ENCODE data around the gene MED8. TPM values are rescaled to one million over a fixed set of nuclear protein-coding genes. Genes with fewer than 3 reads are reported as not detected.
A peak's percentile ranks its signal among the peaks of the same experiment; 100 is the strongest.

MED8 gene
- total and polyA plus RNA-seq, 9 of the 15 experiments (the other 6 are each of a cell fraction or from before 2014, with no cell fraction given), result 23.0 to 120 (median 56.4) TPM

DNA sequence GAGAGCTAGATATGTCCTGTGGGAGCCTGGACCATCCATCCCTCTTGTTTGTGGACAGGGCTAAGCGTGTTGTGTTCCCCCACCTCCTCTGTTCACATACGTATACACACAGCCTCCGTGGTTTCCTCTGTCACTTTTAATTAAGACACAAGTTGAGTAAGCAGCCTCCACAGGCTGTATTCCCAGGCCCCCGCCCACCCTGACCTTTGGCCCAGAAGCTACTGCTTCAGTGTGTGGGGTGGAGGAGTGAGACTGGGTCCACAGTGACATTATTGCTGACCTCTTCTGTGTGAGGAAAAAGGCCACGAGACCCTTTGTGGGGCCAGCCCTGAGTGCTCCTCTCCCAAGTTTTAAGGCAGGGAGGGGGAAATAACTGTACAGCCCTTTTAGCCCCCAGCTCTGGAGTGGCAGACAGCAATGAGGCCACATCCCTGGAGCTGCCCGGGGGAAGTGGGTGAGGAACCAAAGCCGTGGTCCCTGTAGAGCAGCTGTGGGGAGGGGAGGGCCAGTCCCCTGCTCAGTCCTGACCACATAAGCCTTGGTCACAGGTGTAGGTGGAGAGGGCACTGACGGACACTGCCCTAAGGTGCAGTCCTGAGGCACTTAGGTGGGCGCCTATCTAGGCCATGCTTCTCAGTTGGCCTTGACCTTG, 26.2 kb downstream of the MED8 start:
- Histone ChIP-seq H3K4me1 (replicated peaks in 1 of 2; ENCODE audit: control insufficient read depth in 2 of 2, insufficient read depth in 2 of 2, low read length in 2 of 2) (peaks cover 41 to 60% of the 10 kb centered on the region in 2 experiments), H3K79me2 (ENCODE audit: control insufficient read depth, insufficient read depth, low read length) (peaks cover 64% of the 10 kb centered on the region), H4K20me1 (replicated peaks; ENCODE audit: control insufficient read depth, insufficient read depth, low read length) (peaks cover 10% of the 10 kb centered on the region; the same call in 1 of the 2 replicates), H3K4me3 (no peak overlapping the region), H3K27me3 (ENCODE audit: control insufficient read depth in 2 of 2, insufficient read depth in 2 of 2, low read length in 2 of 2) (no peaks in the 10 kb centered on the region), H3K4me2 (ENCODE audit: insufficient read depth, low read length) (no peak overlapping the region), H3K36me3 (ENCODE audit: control insufficient read depth, insufficient read depth, low read length) (peaks cover 67% of the 10 kb centered on the region), H3K9me1 (ENCODE audit: control insufficient read depth, insufficient read depth, low read length) (peaks cover 17% of the 10 kb centered on the region), H2AFZ (ENCODE audit: low read depth, low read length) (no peak overlapping the region), H3K9me3 (replicated peaks; ENCODE audit: control insufficient read depth, insufficient read depth, low read depth, low read length) (no peaks in the 10 kb centered on the region), H3K9ac (ENCODE audit: insufficient read depth in 1 of 2, low read depth in 2 of 2, low read length in 2 of 2) (peak overlapping the region in 1 of 2 experiments; percentile 61; a peak in 2 of 4 replicates), H3K27ac (ENCODE audit: extremely low read depth, low read depth, low read length) (peak overlapping the region; percentile 2; the same call in 1 of the 3 replicates)
- 71% methylated on average over 9 of the region's 9 CpGs for WGBS (ENCODE audit: insufficient coverage, low coverage, missing lambda C conversion rate)
- CTCF ChIA-PET (ENCODE audit: low intra/inter-chr PET ratio), result no interaction called here
- POLR2A ChIA-PET, result interaction anchor here (0.8 to 1.6 kb wide), 8 partner anchors 10 to 50 kb away, joined by 3 to 4 read pairs (median 3); partner anchors contain the start of genes MED8 and SZT2
- ATAC-seq (no peak), DNase-seq (ENCODE audit: extremely low read depth in 1 of 4, low spot score in 3 of 4) (peak in 2 of 4 experiments; percentile 44 to 60), FAIRE-seq (no peak)
- no TSS peak for BruUV-seq (replicated peaks)
- intact Hi-C loops (cut with micrococcal nuclease) (no loop called here), in situ Hi-C loops (cut with MboI) (no loop called here)
- TF ChIP-seq KDM5B (IDR thresholded peaks at IDR 0.05; ENCODE audit: insufficient replicate concordance, low read depth, low read length) (peak; percentile 74), NFE2 (IDR thresholded peaks at IDR 0.05; ENCODE audit: low read depth) (no peak), POLR2A (conservative IDR thresholded peaks at IDR 0.05) (peak; percentile 62; the same call in 1 of the 2 replicates), ZNF384 (IDR thresholded peaks at IDR 0.05; ENCODE audit: low read depth, low read length) (no peak), SUPT5H (IDR thresholded peaks at IDR 0.05) (0 out of 2 replicates have a peak, but pooled peaks have one; percentile 70), XRCC3 (IDR thresholded peaks at IDR 0.05) (no peak), POLR2AphosphoS2 (IDR thresholded peaks at IDR 0.05; ENCODE audit: low read length) (peak; percentile 96), ZNF24 (IDR thresholded peaks at IDR 0.05) (no peak), PML (IDR thresholded peaks at IDR 0.05; ENCODE audit: low read length) (0 out of 2 replicates have a peak, but pooled peaks have one; percentile 16), YY1 (IDR thresholded peaks at IDR 0.05; ENCODE audit: borderline replicate concordance in 1 of 3, control insufficient read depth in 1 of 3, extremely low read depth in 1 of 3, insufficient read depth in 3 of 3, insufficient read length in 1 of 3, insufficient replicate concordance in 2 of 3, low read depth in 1 of 3, low read length in 2 of 3) (no peak), POLR2AphosphoS5 (IDR thresholded peaks at IDR 0.05; ENCODE audit: control insufficient read depth, insufficient read depth, low read depth, low read length) (peak; percentile 72; the same call in 1 of the 2 replicates), CHD2 (IDR thresholded peaks at IDR 0.05; ENCODE audit: low read depth, low read length) (no peak), POLR2H (tag; IDR thresholded peaks at IDR 0.05; ENCODE audit: low read depth) (no peak)
- TF ChIP-seq, protein P1, sequence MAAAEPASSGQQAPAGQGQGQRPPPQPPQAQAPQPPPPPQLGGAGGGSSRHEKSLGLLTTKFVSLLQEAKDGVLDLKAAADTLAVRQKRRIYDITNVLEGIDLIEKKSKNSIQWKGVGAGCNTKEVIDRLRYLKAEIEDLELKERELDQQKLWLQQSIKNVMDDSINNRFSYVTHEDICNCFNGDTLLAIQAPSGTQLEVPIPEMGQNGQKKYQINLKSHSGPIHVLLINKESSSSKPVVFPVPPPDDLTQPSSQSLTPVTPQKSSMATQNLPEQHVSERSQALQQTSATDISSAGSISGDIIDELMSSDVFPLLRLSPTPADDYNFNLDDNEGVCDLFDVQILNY (CRISPR knock-in tag; IDR thresholded peaks at IDR 0.05), result no peak
- TF ChIP-seq, protein P2, sequence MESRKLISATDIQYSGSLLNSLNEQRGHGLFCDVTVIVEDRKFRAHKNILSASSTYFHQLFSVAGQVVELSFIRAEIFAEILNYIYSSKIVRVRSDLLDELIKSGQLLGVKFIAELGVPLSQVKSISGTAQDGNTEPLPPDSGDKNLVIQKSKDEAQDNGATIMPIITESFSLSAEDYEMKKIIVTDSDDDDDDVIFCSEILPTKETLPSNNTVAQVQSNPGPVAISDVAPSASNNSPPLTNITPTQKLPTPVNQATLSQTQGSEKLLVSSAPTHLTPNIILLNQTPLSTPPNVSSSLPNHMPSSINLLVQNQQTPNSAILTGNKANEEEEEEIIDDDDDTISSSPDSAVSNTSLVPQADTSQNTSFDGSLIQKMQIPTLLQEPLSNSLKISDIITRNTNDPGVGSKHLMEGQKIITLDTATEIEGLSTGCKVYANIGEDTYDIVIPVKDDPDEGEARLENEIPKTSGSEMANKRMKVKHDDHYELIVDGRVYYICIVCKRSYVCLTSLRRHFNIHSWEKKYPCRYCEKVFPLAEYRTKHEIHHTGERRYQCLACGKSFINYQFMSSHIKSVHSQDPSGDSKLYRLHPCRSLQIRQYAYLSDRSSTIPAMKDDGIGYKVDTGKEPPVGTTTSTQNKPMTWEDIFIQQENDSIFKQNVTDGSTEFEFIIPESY (CRISPR knock-in tag; IDR thresholded peaks at IDR 0.05), result no peak
- TF ChIP-seq, protein P3, sequence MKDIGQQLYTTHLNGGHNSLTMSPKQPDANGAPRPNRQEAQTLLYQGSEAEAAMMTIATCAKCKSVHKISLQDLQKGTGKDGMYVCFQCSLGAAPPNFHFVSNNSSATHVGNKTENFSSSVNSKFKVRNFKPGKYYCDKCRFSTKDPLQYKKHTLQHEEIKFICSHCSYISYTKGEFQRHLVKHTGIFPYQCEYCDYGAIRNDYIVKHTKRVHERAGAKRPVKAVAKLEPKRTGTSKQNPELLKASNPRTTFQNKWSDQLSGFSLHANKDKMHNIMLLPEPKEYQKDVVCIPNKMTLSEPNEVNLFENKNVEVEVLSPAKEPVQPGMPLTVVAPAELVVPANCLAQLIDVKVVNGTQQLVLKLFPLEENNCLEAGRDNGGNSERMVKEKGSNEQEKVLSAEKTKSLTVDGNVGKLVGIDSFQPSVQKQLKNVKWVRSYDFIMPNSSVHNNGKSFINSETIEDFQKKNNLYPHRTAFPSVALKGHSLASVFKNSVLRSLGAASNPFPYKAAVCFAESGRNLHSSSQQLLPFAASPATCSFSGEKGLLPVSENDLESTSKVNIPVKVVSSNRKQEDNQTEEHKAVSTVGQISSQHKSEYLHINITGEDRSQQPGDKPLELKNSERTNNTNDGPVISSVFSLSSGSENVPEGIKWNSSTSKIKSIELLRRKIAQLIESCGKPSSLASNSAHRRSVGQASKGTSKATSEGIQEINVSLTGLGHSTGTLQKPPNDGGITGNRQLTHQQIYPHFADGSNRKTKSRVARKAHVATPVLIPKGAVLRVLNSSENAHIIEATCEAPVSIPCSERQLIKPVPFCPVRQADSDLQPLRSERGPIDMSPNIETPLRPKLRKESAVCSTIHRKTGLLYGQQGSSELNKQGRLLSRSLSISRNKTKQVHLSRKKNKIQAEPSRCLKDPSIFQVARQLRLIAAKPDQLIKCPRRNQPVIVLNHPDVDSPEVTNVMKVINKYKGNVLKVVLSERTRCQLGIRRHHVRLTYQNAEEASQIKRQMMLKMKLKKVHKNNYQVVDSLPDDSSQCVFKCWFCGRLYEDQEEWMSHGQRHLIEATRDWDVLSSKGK (CRISPR knock-in tag; IDR thresholded peaks at IDR 0.05), result no peak
